ENCODE measurements around the gene CCDC120.

The CCDC120 gene

DNA sequence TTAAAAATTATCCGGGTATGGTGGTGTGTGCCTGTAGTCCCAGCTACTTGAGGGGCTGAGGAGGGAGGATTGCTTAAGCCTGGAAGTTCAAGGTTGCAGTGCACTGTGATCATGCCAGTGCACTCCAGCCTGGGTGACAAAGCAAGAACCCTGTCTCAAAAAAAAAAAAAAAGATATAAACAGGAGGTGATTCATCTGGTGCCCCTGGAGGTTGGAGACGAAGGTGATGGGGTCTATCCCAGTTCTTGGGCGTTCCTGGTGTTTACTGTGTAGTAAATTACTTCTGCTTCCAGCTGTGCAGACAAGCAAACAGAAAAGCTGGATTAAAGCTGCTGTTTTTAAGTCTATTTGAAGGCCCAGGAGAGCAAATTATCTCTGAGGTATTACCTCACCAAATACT, 44.8 kb downstream of the CCDC120 start:
- Histone ChIP-seq H3K9ac (ENCODE audit: low read depth, low read length, poor library complexity, severe bottlenecking) (no peak overlapping the region), H3K4me1 (ENCODE audit: insufficient read depth, low read length, poor library complexity, severe bottlenecking) (no peaks in the 10 kb centered on the region), H3F3A (ENCODE audit: low read depth) (no peaks in the 10 kb centered on the region), H2AFZ (ENCODE audit: low read length) (no peak overlapping the region), H3K4me2 (ENCODE audit: low read depth, low read length, poor library complexity, severe bottlenecking) (no peak overlapping the region), H3K27me3 (ENCODE audit: insufficient read depth, low read length, poor library complexity, severe bottlenecking) (no peaks in the 10 kb centered on the region), H3K36me3 (ENCODE audit: insufficient read depth, low read length) (no peaks in the 10 kb centered on the region), H3K9me2 (replicated peaks; ENCODE audit: low read depth, low read length) (no peaks in the 10 kb centered on the region), H4K20me1 (ENCODE audit: insufficient read depth, low read length, poor library complexity, severe bottlenecking) (no peaks in the 10 kb centered on the region), H3K4me3 (ENCODE audit: low read length, poor library complexity, severe bottlenecking) (no peak overlapping the region), H3K79me2 (ENCODE audit: insufficient read depth, low read length) (peaks cover 7% of the 10 kb centered on the region; the same call in 1 of the 2 replicates), H3K9me3 (ENCODE audit: insufficient read depth, low read depth, low read length) (no peaks in the 10 kb centered on the region)
- TF ChIP-seq, protein P1, sequence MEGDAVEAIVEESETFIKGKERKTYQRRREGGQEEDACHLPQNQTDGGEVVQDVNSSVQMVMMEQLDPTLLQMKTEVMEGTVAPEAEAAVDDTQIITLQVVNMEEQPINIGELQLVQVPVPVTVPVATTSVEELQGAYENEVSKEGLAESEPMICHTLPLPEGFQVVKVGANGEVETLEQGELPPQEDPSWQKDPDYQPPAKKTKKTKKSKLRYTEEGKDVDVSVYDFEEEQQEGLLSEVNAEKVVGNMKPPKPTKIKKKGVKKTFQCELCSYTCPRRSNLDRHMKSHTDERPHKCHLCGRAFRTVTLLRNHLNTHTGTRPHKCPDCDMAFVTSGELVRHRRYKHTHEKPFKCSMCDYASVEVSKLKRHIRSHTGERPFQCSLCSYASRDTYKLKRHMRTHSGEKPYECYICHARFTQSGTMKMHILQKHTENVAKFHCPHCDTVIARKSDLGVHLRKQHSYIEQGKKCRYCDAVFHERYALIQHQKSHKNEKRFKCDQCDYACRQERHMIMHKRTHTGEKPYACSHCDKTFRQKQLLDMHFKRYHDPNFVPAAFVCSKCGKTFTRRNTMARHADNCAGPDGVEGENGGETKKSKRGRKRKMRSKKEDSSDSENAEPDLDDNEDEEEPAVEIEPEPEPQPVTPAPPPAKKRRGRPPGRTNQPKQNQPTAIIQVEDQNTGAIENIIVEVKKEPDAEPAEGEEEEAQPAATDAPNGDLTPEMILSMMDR (conservative IDR thresholded peaks at IDR 0.05; ENCODE audit: low read length) = no peak

DNA sequence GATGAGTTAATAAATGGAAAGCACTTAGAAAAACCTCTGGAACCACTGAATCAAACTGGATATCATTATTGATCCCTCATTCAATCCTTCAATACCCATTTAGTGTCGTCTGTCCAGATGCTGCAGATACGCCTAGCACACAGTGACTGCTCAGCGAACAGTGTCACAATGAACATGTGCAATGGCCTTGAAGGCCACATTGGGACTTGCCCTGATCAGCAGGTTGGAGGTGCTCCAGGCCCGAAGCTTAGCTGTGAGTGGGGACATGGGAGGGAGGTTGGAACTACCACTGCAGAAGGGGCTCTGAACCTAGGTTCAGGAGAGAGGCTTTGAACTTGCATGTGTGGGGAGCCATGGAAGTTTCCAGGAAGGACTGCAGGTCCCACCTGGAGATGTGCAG, 47.5 kb downstream of the CCDC120 start:
- H3K4me2 ChIP-seq (ENCODE audit: low read depth, low read length, poor library complexity, severe bottlenecking) = no peak overlapping the region
- TF ChIP-seq, protein P1 (conservative IDR thresholded peaks at IDR 0.05; ENCODE audit: low read length) = no peak
- no peak for TF ChIP-seq EZH2phosphoT487 (IDR thresholded peaks at IDR 0.05; ENCODE audit: borderline replicate concordance)
- H3K9me3 ChIP-seq (ENCODE audit: insufficient read depth, low read depth, low read length) = no peaks in the 10 kb centered on the region
- H3K4me3 ChIP-seq (ENCODE audit: low read length, poor library complexity, severe bottlenecking) = no peak overlapping the region
- H3K4me1 ChIP-seq (ENCODE audit: insufficient read depth, low read length, poor library complexity, severe bottlenecking) = no peaks in the 10 kb centered on the region
- no peak overlapping the region for H3K9ac ChIP-seq (ENCODE audit: low read depth, low read length, poor library complexity, severe bottlenecking)
- no peaks in the 10 kb centered on the region for H3K9me2 ChIP-seq (replicated peaks; ENCODE audit: low read depth, low read length)
- no peaks in the 10 kb centered on the region for H3F3A ChIP-seq (ENCODE audit: low read depth)
- no peaks in the 10 kb centered on the region for H4K20me1 ChIP-seq (ENCODE audit: insufficient read depth, low read length, poor library complexity, severe bottlenecking)
- H3K27me3 ChIP-seq (ENCODE audit: insufficient read depth, low read length, poor library complexity, severe bottlenecking) = no peaks in the 10 kb centered on the region
- no peaks in the 10 kb centered on the region for H3K36me3 ChIP-seq (ENCODE audit: insufficient read depth, low read length)
- H2AFZ ChIP-seq (ENCODE audit: low read length) = no peak overlapping the region
- H3K79me2 ChIP-seq (ENCODE audit: insufficient read depth, low read length) = no peaks in the 10 kb centered on the region

DNA sequence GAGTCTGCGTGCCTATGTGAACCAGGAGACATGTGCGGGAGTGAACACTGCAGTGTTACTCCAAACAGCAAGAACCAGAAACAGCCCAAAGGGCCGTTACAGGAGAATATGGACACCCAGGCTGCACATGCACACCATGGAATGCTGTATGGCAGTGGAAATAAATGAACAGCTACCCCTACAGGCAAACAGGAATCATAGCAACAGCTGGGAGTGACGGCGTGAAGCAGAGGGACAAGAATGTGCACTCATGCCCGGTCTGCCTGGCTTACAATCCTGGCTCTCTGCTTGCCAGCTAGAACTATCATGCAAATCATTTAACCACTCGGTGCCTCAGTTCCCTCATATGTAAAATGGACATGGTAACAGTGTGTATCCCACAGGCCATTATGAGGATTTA, 48.1 kb downstream of the CCDC120 start:
- no peak overlapping the region for H3K4me3 ChIP-seq (ENCODE audit: low read length, poor library complexity, severe bottlenecking)

More for the DNA sequence above, 48.1 kb downstream of the CCDC120 start:
- no peaks in the 10 kb centered on the region for H3K9me3 ChIP-seq (ENCODE audit: insufficient read depth, low read depth, low read length)
- TF ChIP-seq EZH2phosphoT487 (IDR thresholded peaks at IDR 0.05; ENCODE audit: borderline replicate concordance) = no peak
- TF ChIP-seq, protein P1 (conservative IDR thresholded peaks at IDR 0.05; ENCODE audit: low read length) = peak; percentile 47
- no peak overlapping the region for H3K4me2 ChIP-seq (ENCODE audit: low read depth, low read length, poor library complexity, severe bottlenecking)
- no peaks in the 10 kb centered on the region for H3K9me2 ChIP-seq (replicated peaks; ENCODE audit: low read depth, low read length)
- no peaks in the 10 kb centered on the region for H3K4me1 ChIP-seq (ENCODE audit: insufficient read depth, low read length, poor library complexity, severe bottlenecking)
- no peaks in the 10 kb centered on the region for H3K27me3 ChIP-seq (ENCODE audit: insufficient read depth, low read length, poor library complexity, severe bottlenecking)
- H4K20me1 ChIP-seq (ENCODE audit: insufficient read depth, low read length, poor library complexity, severe bottlenecking) = no peaks in the 10 kb centered on the region
- H3K9ac ChIP-seq (ENCODE audit: low read depth, low read length, poor library complexity, severe bottlenecking) = no peak overlapping the region
- no peaks in the 10 kb centered on the region for H3F3A ChIP-seq (ENCODE audit: low read depth)
- no peaks in the 10 kb centered on the region for H3K36me3 ChIP-seq (ENCODE audit: insufficient read depth, low read length)
- H2AFZ ChIP-seq (ENCODE audit: low read length) = no peak overlapping the region
- no peaks in the 10 kb centered on the region for H3K79me2 ChIP-seq (ENCODE audit: insufficient read depth, low read length)
